Nephron progenitor cell (in vitro differentiated cells): ENCODE data around the gene NEUROG1.

ENCODE experiments used
- DNase-seq: peaks from one replicate; pipeline ENCODE4 v3.0.0; 2021
- H3K27ac Mint-ChIP-seq: 2 replicates; pipeline ENCODE4 v1.8.0; 2021; ENCODE audit warnings: mild to moderate bottlenecking, moderate library complexity, mixed read lengths
- H3K27me3 Mint-ChIP-seq: 2 replicates; pipeline ENCODE4 v1.8.0; 2021; ENCODE audit warnings: mild to moderate bottlenecking, low read depth, mixed read lengths; ENCODE audit not compliant: poor library complexity
- H3K36me3 Mint-ChIP-seq: 2 replicates; pipeline ENCODE4 v1.8.0; 2021; ENCODE audit warnings: low read depth, mixed read lengths
- H3K4me1 Mint-ChIP-seq: 2 replicates; pipeline ENCODE4 v1.8.0; 2021; ENCODE audit warnings: mixed read lengths
- H3K4me3 Mint-ChIP-seq: 2 replicates; pipeline ENCODE4 v1.8.0; 2021; ENCODE audit warnings: mild to moderate bottlenecking, moderate library complexity, mixed read lengths
- H3K9me3 Mint-ChIP-seq: 2 replicates; pipeline ENCODE4 v1.8.0; 2021; ENCODE audit warnings: mild to moderate bottlenecking, moderate library complexity, mixed read lengths
- TF ChIP-seq, protein P1 (sequence below): fragments of 200-600 bp; sonication (generic); IDR thresholded peaks from 2 replicates; pipeline ENCODE4 v1.5.0; 2021; ENCODE audit warnings: antibody characterized with exemption

The NEUROG1 gene

DNA sequence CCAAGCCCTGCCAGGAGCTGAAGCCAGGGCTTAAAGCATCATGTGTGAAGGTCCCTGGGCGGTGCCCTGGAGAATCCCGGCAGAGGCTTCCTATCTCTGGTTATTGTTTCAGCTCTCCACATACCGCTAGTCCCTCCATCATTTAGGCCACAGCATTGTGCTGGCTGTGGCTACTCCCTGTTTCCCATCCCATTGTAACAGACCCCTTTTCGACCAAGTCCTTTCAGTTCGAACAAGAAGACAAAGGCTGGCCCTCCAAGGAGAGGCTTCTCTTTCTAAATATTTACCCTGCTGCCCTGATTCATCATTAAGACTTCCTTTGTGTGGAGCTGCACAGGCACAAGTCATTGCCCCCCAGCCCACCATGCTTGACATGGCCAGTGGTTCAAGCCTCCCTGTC, 41.6 kb downstream of the NEUROG1 start:
- Mint-ChIP-seq H3K4me3 (no peak overlapping the region), H3K36me3 (no peaks in the 10 kb centered on the region), H3K4me1 (peaks cover 60% of the 10 kb centered on the region), H3K9me3 (no peaks in the 10 kb centered on the region), H3K27ac (no peak overlapping the region), H3K27me3 (peaks cover 95% of the 10 kb centered on the region)
- no peak for DNase-seq
- TF ChIP-seq, protein P1, sequence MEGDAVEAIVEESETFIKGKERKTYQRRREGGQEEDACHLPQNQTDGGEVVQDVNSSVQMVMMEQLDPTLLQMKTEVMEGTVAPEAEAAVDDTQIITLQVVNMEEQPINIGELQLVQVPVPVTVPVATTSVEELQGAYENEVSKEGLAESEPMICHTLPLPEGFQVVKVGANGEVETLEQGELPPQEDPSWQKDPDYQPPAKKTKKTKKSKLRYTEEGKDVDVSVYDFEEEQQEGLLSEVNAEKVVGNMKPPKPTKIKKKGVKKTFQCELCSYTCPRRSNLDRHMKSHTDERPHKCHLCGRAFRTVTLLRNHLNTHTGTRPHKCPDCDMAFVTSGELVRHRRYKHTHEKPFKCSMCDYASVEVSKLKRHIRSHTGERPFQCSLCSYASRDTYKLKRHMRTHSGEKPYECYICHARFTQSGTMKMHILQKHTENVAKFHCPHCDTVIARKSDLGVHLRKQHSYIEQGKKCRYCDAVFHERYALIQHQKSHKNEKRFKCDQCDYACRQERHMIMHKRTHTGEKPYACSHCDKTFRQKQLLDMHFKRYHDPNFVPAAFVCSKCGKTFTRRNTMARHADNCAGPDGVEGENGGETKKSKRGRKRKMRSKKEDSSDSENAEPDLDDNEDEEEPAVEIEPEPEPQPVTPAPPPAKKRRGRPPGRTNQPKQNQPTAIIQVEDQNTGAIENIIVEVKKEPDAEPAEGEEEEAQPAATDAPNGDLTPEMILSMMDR = no peak

DNA sequence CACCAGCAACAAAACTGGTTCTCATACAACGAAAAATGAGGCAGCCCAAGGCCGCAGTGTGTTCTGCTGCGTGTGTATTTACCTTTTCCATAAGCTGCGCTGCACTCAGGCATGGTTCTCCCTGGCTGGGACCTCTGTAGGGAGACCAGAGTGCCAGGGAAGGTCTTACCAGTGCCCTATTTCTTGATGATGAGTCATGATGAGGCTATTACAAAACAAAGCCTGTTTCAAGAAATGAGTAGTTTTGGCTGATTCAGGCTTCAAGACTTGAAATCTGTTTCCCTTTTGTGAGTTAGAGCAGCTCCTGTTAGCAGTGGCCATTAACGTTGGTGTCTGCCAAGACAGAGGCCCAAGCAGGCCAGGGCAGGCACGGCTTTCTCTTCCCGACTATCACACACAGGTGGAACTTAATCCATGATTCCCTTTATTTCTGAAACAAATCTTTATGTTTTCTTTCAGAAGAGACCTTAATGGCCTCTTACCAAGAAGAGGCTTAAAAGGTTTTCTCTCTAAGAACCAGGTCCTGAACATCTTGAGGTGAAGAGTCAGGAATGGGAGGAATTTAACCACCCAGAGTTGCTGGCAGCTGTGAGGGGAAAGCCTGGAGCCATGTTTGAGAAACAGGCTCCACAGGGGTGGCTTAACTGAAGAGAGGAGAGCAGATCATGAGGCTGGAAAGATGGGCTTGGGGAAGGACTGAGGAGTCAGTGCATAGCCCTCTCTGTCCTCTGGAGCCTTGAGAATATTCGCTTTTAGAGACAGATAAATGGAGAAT, 42.2 kb downstream of the NEUROG1 start:
- H3K9me3 Mint-ChIP-seq = no peaks in the 10 kb centered on the region
- DNase-seq = no peak
- H3K27me3 Mint-ChIP-seq = peaks cover 95% of the 10 kb centered on the region
- no peaks in the 10 kb centered on the region for H3K36me3 Mint-ChIP-seq
- TF ChIP-seq, protein P1 = no peak
- peaks cover 62% of the 10 kb centered on the region for H3K4me1 Mint-ChIP-seq
- H3K27ac Mint-ChIP-seq = no peak overlapping the region
- H3K4me3 Mint-ChIP-seq = no peak overlapping the region

DNA sequence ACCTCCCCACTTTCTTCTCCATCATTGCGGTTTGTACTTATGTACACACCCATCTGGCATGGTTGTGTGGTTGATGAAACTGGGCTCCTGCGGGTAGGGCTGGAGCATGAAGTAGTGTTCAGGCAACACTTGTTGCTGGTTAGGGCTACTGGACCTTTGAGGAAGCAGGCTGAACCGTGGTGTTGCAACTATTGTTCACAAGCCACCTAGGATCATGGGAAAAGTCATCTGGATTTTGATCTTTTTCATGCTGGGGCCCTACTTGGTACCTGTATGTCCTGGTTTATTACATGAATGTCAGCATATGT, 43.5 kb downstream of the NEUROG1 start:
- TF ChIP-seq, protein P1 = no peak
- no peak overlapping the region for H3K27ac Mint-ChIP-seq

DNA sequence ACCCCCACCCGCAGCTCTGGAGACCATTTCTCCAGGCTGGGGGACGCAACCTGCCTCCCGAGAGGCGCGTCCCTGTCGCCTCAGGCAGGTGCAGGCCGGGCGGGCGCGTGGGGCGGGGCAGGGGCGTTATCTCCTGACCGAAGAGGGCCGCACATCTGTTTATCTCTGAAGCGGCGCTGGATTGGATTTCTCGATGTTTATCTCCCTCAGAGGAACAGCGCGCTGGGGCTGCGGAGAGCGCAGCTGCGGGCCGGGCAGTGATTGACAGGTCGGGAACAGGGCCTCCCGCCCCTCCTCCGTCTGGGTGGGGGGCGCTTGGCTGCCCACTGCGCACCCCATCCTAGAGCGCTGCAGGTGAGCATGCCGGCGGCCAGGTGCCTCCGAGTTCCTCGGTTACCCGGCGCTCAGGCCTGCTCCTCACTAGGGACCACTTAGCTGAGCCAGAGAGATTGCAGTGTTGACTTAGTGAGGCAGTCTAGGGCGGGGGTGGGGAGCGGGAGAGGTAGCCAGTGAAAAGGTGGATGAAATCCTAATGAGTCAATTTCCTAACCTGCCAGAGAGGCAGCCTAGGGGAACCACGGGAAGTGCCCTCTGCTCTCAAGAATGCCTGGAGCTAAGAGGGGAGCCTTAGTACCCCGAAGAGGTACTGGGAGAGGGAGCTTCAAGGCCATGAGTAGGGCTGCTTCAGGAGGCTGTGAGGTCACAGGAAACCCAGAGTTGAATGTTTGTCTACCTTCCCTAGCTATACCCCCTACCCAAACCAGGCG, 44.0 kb downstream of the NEUROG1 start:
- Mint-ChIP-seq H3K27ac (no peak overlapping the region), H3K9me3 (no peaks in the 10 kb centered on the region), H3K36me3 (no peaks in the 10 kb centered on the region), H3K27me3 (peaks cover 95% of the 10 kb centered on the region), H3K4me3 (peak overlapping the region; percentile 83), H3K4me1 (peaks cover 62% of the 10 kb centered on the region)
- TF ChIP-seq, protein P1 = no peak
- DNase-seq = peak; percentile 44

More for the DNA sequence above, 43.5 kb downstream of the NEUROG1 start:
- H3K9me3 Mint-ChIP-seq = no peaks in the 10 kb centered on the region
- DNase-seq = no peak
- no peaks in the 10 kb centered on the region for H3K36me3 Mint-ChIP-seq
- H3K4me3 Mint-ChIP-seq = no peak overlapping the region
- H3K27me3 Mint-ChIP-seq = peaks cover 95% of the 10 kb centered on the region
- peaks cover 64% of the 10 kb centered on the region for H3K4me1 Mint-ChIP-seq

DNA sequence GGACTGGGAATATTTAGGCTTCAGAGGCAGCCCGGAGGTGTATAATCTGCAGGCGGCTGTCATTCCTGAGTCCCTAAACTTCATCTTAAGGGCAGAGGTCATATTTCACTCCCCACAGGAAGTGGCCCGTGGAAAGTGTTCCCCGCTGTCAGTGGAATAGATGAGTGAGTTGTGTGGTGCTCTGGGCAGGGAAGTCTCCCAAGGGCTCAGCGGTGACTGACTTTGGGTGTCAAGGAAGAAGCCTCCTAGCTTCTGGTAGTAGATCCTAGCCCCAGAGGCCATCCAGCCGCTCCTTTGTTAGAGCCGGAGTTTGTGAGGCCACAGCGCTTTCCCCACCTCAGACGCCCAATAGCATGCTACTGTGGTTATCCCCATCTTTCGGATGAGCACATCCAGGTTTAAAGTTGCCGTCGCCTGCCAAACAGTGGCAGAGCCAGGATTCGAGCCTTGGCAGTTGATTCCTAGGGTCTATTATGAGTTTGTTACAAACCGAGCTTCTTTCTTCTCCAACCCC, 44.7 kb downstream of the NEUROG1 start:
- TF ChIP-seq, protein P1 = no peak
- peaks cover 100% of the 10 kb centered on the region for H3K27me3 Mint-ChIP-seq
- no peaks in the 10 kb centered on the region for H3K9me3 Mint-ChIP-seq
- peaks cover 62% of the 10 kb centered on the region for H3K4me1 Mint-ChIP-seq
- no peaks in the 10 kb centered on the region for H3K36me3 Mint-ChIP-seq
- no peak overlapping the region for H3K27ac Mint-ChIP-seq
- peak overlapping the region; percentile 83 for H3K4me3 Mint-ChIP-seq
- no peak for DNase-seq
